ENCODE measurements around the gene FSCN2.
"Not testable (repeated sequence)": the region's sequence is repeated elsewhere in the genome, so short reads cannot be mapped to it uniquely, and the experiment has no call there.

GRCh38 chr17:81531013-81531412 is 2.8 kb downstream of the FSCN2 start:
- TF ChIP-seq, protein P1, sequence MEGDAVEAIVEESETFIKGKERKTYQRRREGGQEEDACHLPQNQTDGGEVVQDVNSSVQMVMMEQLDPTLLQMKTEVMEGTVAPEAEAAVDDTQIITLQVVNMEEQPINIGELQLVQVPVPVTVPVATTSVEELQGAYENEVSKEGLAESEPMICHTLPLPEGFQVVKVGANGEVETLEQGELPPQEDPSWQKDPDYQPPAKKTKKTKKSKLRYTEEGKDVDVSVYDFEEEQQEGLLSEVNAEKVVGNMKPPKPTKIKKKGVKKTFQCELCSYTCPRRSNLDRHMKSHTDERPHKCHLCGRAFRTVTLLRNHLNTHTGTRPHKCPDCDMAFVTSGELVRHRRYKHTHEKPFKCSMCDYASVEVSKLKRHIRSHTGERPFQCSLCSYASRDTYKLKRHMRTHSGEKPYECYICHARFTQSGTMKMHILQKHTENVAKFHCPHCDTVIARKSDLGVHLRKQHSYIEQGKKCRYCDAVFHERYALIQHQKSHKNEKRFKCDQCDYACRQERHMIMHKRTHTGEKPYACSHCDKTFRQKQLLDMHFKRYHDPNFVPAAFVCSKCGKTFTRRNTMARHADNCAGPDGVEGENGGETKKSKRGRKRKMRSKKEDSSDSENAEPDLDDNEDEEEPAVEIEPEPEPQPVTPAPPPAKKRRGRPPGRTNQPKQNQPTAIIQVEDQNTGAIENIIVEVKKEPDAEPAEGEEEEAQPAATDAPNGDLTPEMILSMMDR (conservative IDR thresholded peaks at IDR 0.05), result not testable (repeated sequence)
- not testable (repeated sequence) for TF ChIP-seq EZH2 (IDR thresholded peaks at IDR 0.05; ENCODE audit: low read depth)
